Endothelial cell of umbilical vein (primary cell): ENCODE results near the gene CNPPD1. TPM values are rescaled to one million over a fixed set of nuclear protein-coding genes. Genes with fewer than 3 reads are reported as not detected.

ENCODE experiments used
- BruUV-seq: library from RNA; stranded (reverse); fragments of 400-500 nt; replicated peaks from 2 replicates; lab custom pipeline; 2021; lab: Mats Ljungman, UMichigan
- CTCF ChIA-PET: fragments of 300-600, 350-600 bp; sonication (Branson Sonifier 250); formaldehyde crosslinking; loops from one replicate; lab custom pipeline; 2021; ENCODE audit warnings: antibody characterized with exemption, inconsistent platforms; lab: Charles Lee
- POLR2A ChIA-PET: fragments of 300-600, 350-600 bp; sonication (Branson Sonifier 250); formaldehyde crosslinking; loops from one replicate; lab custom pipeline; 2021; ENCODE audit warnings: antibody characterized with exemption, inconsistent platforms; lab: Charles Lee
- DNase-seq: peaks from one replicate; pipeline ENCODE4 v3.0.0-alpha.2; 2011; ENCODE audit warnings: low read depth, low spot score
- FAIRE-seq: peaks from 2 replicates; lab custom pipeline; 2011; peaks lifted over from hg19 to GRCh38; lab: Jason Lieb, UNC
- H2AFZ ChIP-seq: 2 replicates; pipeline ENCODE4 v1.6.0; 2012; ENCODE audit warnings: low read depth, low read length, control low read depth, inconsistent platforms
- H3K27ac ChIP-seq: 2 replicates; pipeline ENCODE4 v1.5.1; 2011; ENCODE audit warnings: low read depth, mild to moderate bottlenecking, control low read depth, low read length, moderate library complexity; ENCODE audit not compliant: insufficient read depth
- H3K27me3 ChIP-seq, 2 experiments: 2 replicates each; pipeline versions ENCODE4 v1.6.0 to v1.6.1; 2011; ENCODE audit warnings: low read length in 2 of 2, mixed read lengths in 1 of 2; ENCODE audit not compliant: control insufficient read depth in 2 of 2, insufficient read depth in 2 of 2
- H3K36me3 ChIP-seq, 2 experiments: 2 replicates in 1 of 2; 3 replicates in 1 of 2; pipeline ENCODE4 v1.5.1; 2011; ENCODE audit warnings: low read length in 2 of 2, mild to moderate bottlenecking in 1 of 2, moderate library complexity in 1 of 2; ENCODE audit not compliant: control insufficient read depth in 2 of 2, insufficient read depth in 2 of 2; ENCODE audit errors: extremely low read depth in 1 of 2
- H3K4me1 ChIP-seq: 3 replicates; pipeline ENCODE4 v1.5.1; 2011; ENCODE audit warnings: mild to moderate bottlenecking, low read length; ENCODE audit not compliant: control insufficient read depth, insufficient read depth; ENCODE audit errors: extremely low read depth
- H3K4me2 ChIP-seq: 2 replicates; pipeline ENCODE4 v1.6.1; 2011; ENCODE audit warnings: low read length, control low read depth, mixed read lengths; ENCODE audit not compliant: insufficient read depth
- H3K4me3 ChIP-seq, 3 experiments: fragments of 200-600 bp in 1 of 3; sonication (generic), shearing (Covaris generic) in 1 of 3; replicated peaks in 1 of 3; 2 replicates each; pipeline ENCODE4 v1.5.1; 2011 to 2016; ENCODE audit warnings: control low read depth in 3 of 3, low read length in 3 of 3, mild to moderate bottlenecking in 2 of 3, inconsistent platforms in 1 of 3, low read depth in 1 of 3, moderate library complexity in 1 of 3; ENCODE audit not compliant: insufficient read depth in 1 of 3
- H3K79me2 ChIP-seq: 2 replicates; pipeline ENCODE4 v1.6.0; 2012; ENCODE audit warnings: low read length, inconsistent platforms; ENCODE audit not compliant: control insufficient read depth, insufficient read depth
- H3K9ac ChIP-seq: replicated peaks from 2 replicates; pipeline ENCODE3; 2011; ENCODE audit warnings: low read length, control low read depth; ENCODE audit not compliant: insufficient read depth; ENCODE audit errors: extremely low read depth
- H3K9me1 ChIP-seq: replicated peaks from 3 replicates; pipeline ENCODE4 v1.6.0; 2011; ENCODE audit warnings: mild to moderate bottlenecking, low read length; ENCODE audit not compliant: control insufficient read depth, insufficient read depth; ENCODE audit errors: extremely low read depth
- H3K9me3 ChIP-seq: replicated peaks from 2 replicates; pipeline ENCODE4 v1.5.1; 2012; ENCODE audit warnings: low read length, inconsistent platforms; ENCODE audit not compliant: control insufficient read depth, insufficient read depth
- H4K20me1 ChIP-seq: replicated peaks from 2 replicates; pipeline ENCODE3; 2011; ENCODE audit warnings: mild to moderate bottlenecking, low read length; ENCODE audit not compliant: control insufficient read depth, insufficient read depth; ENCODE audit errors: extremely low read depth
- EZH2 ChIP-seq: IDR thresholded peaks from 2 replicates; pipeline ENCODE4 v1.6.1; 2012; ENCODE audit warnings: borderline replicate concordance, low read depth, mild to moderate bottlenecking, moderate library complexity, low read length, inconsistent platforms; ENCODE audit not compliant: severe bottlenecking
- FOS ChIP-seq: IDR thresholded peaks from 2 replicates; pipeline ENCODE4 v1.6.1; 2011; ENCODE audit warnings: mild to moderate bottlenecking, low read length, moderate library complexity, borderline replicate concordance; ENCODE audit not compliant: insufficient read depth
- GATA2 ChIP-seq: IDR thresholded peaks from 2 replicates; pipeline ENCODE4 v1.7.0; 2011; ENCODE audit warnings: low read depth, mild to moderate bottlenecking, moderate library complexity, mixed read lengths, low read length; ENCODE audit not compliant: insufficient read length, insufficient read depth
- JUN ChIP-seq: IDR thresholded peaks from 2 replicates; pipeline ENCODE4 v1.6.1; 2011; ENCODE audit warnings: borderline replicate concordance, low read depth; ENCODE audit not compliant: insufficient read length, insufficient read depth
- MYC ChIP-seq: IDR thresholded peaks from one replicate; pipeline ENCODE4 v1.6.1; 2011; ENCODE audit warnings: mild to moderate bottlenecking, low read depth, low read length
- POLR2A ChIP-seq: IDR thresholded peaks from 2 replicates; pipeline ENCODE4 v1.6.1; 2012; ENCODE audit warnings: low read depth, mild to moderate bottlenecking, control low read depth, low read length
- POLR2AphosphoS5 ChIP-seq: IDR thresholded peaks from 2 replicates; pipeline ENCODE4 v1.6.1; 2012; ENCODE audit warnings: low read depth, mild to moderate bottlenecking, control low read depth, low read length, moderate library complexity; ENCODE audit not compliant: insufficient read depth
- dilution Hi-C: fragments of 300-500 bp; cut with MboI; formaldehyde crosslinking; loops from one replicate; pipeline ENCODE4 v1.15.0; 2019; ENCODE audit warnings: low sequenced_read_pairs; ENCODE audit not compliant: extremely low pct_ligation_motif_present
- intact Hi-C: fragments of 100-400 bp; cut with micrococcal nuclease; formaldehyde crosslinking; loops from one replicate; pipeline ENCODE4 v1.10.0; 2022
- polyA plus RNA-seq, 4 experiments: library from polyadenylated mRNA; depleted of rRNA in 3 of 4; stranded (reverse) in 3 of 4; unstranded in 1 of 4; fragments of >200 nt; gene quantifications; 2 replicates each; pipeline versions ENCODE4 v1.2.1 to v1.2.3, GENCODE V29; 2011 to 2012; ENCODE audit warnings: missing spikeins in 1 of 4
- total RNA-seq: library from RNA; stranded (reverse); gene quantifications from 2 replicates; pipeline ENCODE4 v1.2.3, GENCODE V29; 2021
- TF ChIP-seq, protein P1 (sequence below), 2 donors: IDR thresholded peaks; 1 replicate in 1 of 2; 2 replicates in 1 of 2; pipeline ENCODE4 v1.5.1; 2011; ENCODE audit warnings: low read length in 2 of 2, mild to moderate bottlenecking in 2 of 2, moderate library complexity in 2 of 2, control low read depth in 1 of 2, inconsistent platforms in 1 of 2, low read depth in 1 of 2; ENCODE audit not compliant: insufficient read depth in 1 of 2; ENCODE audit errors: extremely low read depth in 1 of 2
- TF ChIP-seq, protein P2 (sequence below): IDR thresholded peaks from 2 replicates; pipeline ENCODE4 v1.6.1; 2011; ENCODE audit not compliant: insufficient read depth, insufficient read length

CNPPD1 gene
- total and polyA plus RNA-seq, 2 donors (not counting 3 experiments of a cell fraction or from before 2014, with no cell fraction given), result 44.0 to 55.7 TPM

DNA sequence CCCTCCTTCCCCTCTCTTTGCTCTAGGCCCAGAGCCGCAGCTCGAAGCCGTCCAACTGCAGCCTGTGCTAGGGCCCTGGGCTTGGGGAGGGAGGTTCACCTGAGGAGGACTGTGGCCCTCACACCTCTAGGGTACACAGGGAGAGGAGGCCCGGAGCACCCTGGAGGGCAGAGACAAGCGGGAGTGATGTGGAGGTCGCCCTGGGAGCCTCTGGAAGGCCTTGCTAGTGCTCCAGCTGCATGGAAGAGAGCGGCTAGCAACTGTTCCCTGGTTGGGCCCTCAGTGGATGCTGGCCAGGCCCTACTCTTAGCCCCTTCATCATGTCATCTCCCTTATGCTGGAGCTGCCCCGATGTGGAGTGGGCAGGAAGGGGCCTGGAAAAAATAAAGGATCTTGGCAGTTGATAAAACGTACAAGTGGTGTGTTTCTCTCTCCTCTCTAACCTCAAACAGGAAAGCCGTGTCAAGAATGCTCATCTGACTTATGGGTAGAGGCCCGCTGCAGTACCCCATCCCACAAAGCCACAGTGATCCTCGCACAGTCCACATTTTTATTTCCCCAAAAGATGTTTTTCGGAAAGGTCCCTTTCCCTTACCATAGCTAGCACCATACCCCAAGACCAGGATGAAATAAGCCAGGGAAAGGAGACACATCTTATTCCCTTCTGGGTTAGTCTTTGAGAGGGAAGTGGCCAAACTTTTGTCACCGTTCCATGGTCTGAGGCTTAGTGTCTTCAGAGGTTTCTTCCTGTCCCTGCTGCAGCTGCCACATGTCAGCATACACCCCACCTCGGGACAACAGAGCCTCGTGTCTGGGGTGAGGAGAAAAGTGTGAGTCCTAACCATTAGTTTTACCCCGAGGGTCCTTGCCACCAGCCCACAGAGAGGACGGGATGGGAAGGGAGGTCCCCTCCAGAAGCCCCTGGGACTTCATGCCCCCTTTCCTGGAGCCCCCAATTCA lies 32.8 kb upstream of the CNPPD1 start:
- intact Hi-C loops (no loop called here), dilution Hi-C loops (no loop called here)
- Histone ChIP-seq H3K4me3 (no peak overlapping the region), H3K9me1 (no peaks in the 10 kb centered on the region), H3K36me3 (peaks cover under 1 to 13% of the 10 kb centered on the region in 2 experiments), H4K20me1 (no peaks in the 10 kb centered on the region), H3K27ac (no peak overlapping the region), H3K79me2 (no peaks in the 10 kb centered on the region), H2AFZ (no peak overlapping the region), H3K27me3 (no peaks in the 10 kb centered on the region), H3K4me2 (no peak overlapping the region), H3K9me3 (no peaks in the 10 kb centered on the region), H3K9ac (no peak overlapping the region), H3K4me1 (peaks cover 18% of the 10 kb centered on the region)
- ChIA-PET POLR2A (no interaction called here), CTCF (interaction anchor here (1.4 to 1.7 kb wide), 2 partner anchors 46 to 85 kb away, joined by 3 to 6 read pairs; no protein-coding TSS in a partner anchor)
- no TSS peak for BruUV-seq
- no peak for TF ChIP-seq FOS
- TF ChIP-seq, protein P1, sequence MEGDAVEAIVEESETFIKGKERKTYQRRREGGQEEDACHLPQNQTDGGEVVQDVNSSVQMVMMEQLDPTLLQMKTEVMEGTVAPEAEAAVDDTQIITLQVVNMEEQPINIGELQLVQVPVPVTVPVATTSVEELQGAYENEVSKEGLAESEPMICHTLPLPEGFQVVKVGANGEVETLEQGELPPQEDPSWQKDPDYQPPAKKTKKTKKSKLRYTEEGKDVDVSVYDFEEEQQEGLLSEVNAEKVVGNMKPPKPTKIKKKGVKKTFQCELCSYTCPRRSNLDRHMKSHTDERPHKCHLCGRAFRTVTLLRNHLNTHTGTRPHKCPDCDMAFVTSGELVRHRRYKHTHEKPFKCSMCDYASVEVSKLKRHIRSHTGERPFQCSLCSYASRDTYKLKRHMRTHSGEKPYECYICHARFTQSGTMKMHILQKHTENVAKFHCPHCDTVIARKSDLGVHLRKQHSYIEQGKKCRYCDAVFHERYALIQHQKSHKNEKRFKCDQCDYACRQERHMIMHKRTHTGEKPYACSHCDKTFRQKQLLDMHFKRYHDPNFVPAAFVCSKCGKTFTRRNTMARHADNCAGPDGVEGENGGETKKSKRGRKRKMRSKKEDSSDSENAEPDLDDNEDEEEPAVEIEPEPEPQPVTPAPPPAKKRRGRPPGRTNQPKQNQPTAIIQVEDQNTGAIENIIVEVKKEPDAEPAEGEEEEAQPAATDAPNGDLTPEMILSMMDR (IDR thresholded peaks at IDR 0.05; ENCODE audit: extremely low read depth in 1 of 2, insufficient read depth in 1 of 2, low read depth in 1 of 2, low read length in 2 of 2), result no peak
- TF ChIP-seq POLR2AphosphoS5, result no peak
- TF ChIP-seq, protein P2, sequence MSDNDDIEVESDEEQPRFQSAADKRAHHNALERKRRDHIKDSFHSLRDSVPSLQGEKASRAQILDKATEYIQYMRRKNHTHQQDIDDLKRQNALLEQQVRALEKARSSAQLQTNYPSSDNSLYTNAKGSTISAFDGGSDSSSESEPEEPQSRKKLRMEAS, result no peak
- no peak for TF ChIP-seq MYC
- no peak for TF ChIP-seq EZH2
- TF ChIP-seq POLR2A, result no peak
- TF ChIP-seq GATA2, result no peak
- no peak for TF ChIP-seq JUN
- DNase-seq (no peak), FAIRE-seq (no peak)
